ENCODE results near the gene ARRDC2. TPM values are rescaled to one million over a fixed set of nuclear protein-coding genes. Genes with fewer than 3 reads are reported as not detected.

ARRDC2 gene
- total and polyA plus RNA-seq, 4 donors, result 2.7 to 32.3 (median 6.5) TPM

DNA sequence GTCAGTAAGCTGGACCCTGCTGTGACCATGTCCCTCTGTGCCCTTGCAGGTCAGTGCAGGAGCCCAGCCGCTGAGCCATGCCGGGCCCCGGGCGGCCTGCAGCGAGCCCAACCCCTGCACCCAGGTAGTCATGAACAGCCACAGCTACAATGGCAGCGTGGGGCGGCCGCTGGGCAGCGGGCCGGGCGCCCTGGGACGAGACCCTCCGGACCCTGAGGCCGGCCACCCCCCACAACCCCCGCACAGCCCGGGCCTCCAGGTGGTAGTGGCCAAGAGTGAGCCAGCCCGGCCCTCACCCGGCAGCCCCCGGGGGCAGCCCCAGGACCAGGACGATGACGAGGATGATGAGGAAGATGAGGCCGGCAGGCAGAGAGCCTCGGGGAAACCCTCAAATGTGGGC lies 34.2 kb upstream of the ARRDC2 start:
- Histone ChIP-seq H3K27me3 (ENCODE audit: control insufficient read depth in 4 of 4, insufficient read depth in 4 of 4, low read length in 3 of 4) (peaks cover 0 to 2% (median 0%) of the 10 kb centered on the region in 4 donors), H3K9me3 (ENCODE audit: control insufficient read depth in 4 of 4, low read length in 3 of 4) (no peaks in the 10 kb centered on the region), H3K27ac (ENCODE audit: low read depth in 1 of 2, low read length in 2 of 2) (no peak overlapping the region), H3K4me3 (ENCODE audit: low read depth in 1 of 3, low read length in 3 of 3) (no peak overlapping the region), H3K4me1 (ENCODE audit: control insufficient read depth in 4 of 4, insufficient read depth in 4 of 4, low read length in 3 of 4) (no peaks in the 10 kb centered on the region), H3K36me3 (ENCODE audit: control insufficient read depth in 4 of 4, insufficient read depth in 3 of 4, low read depth in 1 of 4, low read length in 3 of 4) (no peaks in the 10 kb centered on the region), H3K9ac (ENCODE audit: low read depth in 1 of 2, low read length in 2 of 2) (no peak overlapping the region)
- WGBS, result 94% methylated on average over 23 of the region's 23 CpGs
- DNase-seq (ENCODE audit: low spot score), result no peak
- TF ChIP-seq RAD21 (IDR thresholded peaks at IDR 0.05) (no peak), TAF1 (conservative IDR thresholded peaks at IDR 0.05) (no peak), YY1 (IDR thresholded peaks at IDR 0.05) (no peak), EGR1 (IDR thresholded peaks at IDR 0.05; ENCODE audit: low read depth in 2 of 2) (no peak), HNF4G (IDR thresholded peaks at IDR 0.05) (no peak), SP1 (IDR thresholded peaks at IDR 0.05) (no peak), FOXA2 (IDR thresholded peaks at IDR 0.05) (no peak), FOXA1 (IDR thresholded peaks at IDR 0.05) (no peak), NR2F2 (IDR thresholded peaks at IDR 0.05) (no peak), JUND (IDR thresholded peaks at IDR 0.05) (no peak), ZBTB33 (IDR thresholded peaks at IDR 0.05) (no peak)
- TF ChIP-seq, protein P1, sequence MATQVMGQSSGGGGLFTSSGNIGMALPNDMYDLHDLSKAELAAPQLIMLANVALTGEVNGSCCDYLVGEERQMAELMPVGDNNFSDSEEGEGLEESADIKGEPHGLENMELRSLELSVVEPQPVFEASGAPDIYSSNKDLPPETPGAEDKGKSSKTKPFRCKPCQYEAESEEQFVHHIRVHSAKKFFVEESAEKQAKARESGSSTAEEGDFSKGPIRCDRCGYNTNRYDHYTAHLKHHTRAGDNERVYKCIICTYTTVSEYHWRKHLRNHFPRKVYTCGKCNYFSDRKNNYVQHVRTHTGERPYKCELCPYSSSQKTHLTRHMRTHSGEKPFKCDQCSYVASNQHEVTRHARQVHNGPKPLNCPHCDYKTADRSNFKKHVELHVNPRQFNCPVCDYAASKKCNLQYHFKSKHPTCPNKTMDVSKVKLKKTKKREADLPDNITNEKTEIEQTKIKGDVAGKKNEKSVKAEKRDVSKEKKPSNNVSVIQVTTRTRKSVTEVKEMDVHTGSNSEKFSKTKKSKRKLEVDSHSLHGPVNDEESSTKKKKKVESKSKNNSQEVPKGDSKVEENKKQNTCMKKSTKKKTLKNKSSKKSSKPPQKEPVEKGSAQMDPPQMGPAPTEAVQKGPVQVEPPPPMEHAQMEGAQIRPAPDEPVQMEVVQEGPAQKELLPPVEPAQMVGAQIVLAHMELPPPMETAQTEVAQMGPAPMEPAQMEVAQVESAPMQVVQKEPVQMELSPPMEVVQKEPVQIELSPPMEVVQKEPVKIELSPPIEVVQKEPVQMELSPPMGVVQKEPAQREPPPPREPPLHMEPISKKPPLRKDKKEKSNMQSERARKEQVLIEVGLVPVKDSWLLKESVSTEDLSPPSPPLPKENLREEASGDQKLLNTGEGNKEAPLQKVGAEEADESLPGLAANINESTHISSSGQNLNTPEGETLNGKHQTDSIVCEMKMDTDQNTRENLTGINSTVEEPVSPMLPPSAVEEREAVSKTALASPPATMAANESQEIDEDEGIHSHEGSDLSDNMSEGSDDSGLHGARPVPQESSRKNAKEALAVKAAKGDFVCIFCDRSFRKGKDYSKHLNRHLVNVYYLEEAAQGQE (IDR thresholded peaks at IDR 0.05), result no peak
- TF ChIP-seq, protein P2, sequence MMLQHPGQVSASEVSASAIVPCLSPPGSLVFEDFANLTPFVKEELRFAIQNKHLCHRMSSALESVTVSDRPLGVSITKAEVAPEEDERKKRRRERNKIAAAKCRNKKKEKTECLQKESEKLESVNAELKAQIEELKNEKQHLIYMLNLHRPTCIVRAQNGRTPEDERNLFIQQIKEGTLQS (IDR thresholded peaks at IDR 0.05), result no peak
- TF ChIP-seq, protein P3, sequence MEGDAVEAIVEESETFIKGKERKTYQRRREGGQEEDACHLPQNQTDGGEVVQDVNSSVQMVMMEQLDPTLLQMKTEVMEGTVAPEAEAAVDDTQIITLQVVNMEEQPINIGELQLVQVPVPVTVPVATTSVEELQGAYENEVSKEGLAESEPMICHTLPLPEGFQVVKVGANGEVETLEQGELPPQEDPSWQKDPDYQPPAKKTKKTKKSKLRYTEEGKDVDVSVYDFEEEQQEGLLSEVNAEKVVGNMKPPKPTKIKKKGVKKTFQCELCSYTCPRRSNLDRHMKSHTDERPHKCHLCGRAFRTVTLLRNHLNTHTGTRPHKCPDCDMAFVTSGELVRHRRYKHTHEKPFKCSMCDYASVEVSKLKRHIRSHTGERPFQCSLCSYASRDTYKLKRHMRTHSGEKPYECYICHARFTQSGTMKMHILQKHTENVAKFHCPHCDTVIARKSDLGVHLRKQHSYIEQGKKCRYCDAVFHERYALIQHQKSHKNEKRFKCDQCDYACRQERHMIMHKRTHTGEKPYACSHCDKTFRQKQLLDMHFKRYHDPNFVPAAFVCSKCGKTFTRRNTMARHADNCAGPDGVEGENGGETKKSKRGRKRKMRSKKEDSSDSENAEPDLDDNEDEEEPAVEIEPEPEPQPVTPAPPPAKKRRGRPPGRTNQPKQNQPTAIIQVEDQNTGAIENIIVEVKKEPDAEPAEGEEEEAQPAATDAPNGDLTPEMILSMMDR (IDR thresholded peaks at IDR 0.05; ENCODE audit: low read depth, low read length, missing input control), result no peak

DNA sequence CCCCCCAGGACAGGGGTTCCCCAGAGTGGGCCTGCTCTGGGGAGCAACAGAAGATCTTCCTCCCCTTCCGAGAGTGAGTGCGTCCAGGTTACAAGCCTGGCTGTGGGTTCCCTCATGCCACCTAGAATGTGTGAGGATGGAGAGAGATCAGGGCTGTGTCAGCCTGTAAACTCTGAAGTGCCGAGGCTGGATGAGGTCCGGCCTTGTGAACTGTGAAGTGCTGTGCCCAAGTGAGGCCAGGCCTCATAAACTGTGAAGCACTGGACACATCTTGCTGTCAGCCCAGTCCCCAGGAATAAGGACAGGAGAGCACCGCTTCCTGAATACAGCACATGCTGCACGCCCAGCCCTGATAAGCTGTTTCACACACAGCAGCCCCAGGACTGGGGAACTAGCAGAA lies 33.4 kb upstream of the ARRDC2 start:
- DNase-seq (ENCODE audit: low spot score), result no peak
- H3K4me1 ChIP-seq (ENCODE audit: control insufficient read depth in 4 of 4, insufficient read depth in 4 of 4, low read length in 3 of 4), result no peaks in the 10 kb centered on the region
- no peak for TF ChIP-seq HNF4G (IDR thresholded peaks at IDR 0.05)
- no peak for TF ChIP-seq TAF1 (conservative IDR thresholded peaks at IDR 0.05)
- no peak for TF ChIP-seq SP1 (IDR thresholded peaks at IDR 0.05)
- no peak for TF ChIP-seq RAD21 (IDR thresholded peaks at IDR 0.05)
- no peak for TF ChIP-seq JUND (IDR thresholded peaks at IDR 0.05)
- TF ChIP-seq NR2F2 (IDR thresholded peaks at IDR 0.05), result no peak
- no peak for TF ChIP-seq YY1 (IDR thresholded peaks at IDR 0.05)
- no peak for TF ChIP-seq ZBTB33 (IDR thresholded peaks at IDR 0.05)
- no peak for TF ChIP-seq FOXA2 (IDR thresholded peaks at IDR 0.05)
- no peaks in the 10 kb centered on the region for H3K9me3 ChIP-seq (ENCODE audit: control insufficient read depth in 4 of 4, low read length in 3 of 4)
- no peak overlapping the region for H3K9ac ChIP-seq (ENCODE audit: low read depth in 1 of 2, low read length in 2 of 2)
- peaks cover 0 to 2% (median 0%) of the 10 kb centered on the region in 4 donors for H3K27me3 ChIP-seq (ENCODE audit: control insufficient read depth in 4 of 4, insufficient read depth in 4 of 4, low read length in 3 of 4)
- H3K36me3 ChIP-seq (ENCODE audit: control insufficient read depth in 4 of 4, insufficient read depth in 3 of 4, low read depth in 1 of 4, low read length in 3 of 4), result no peaks in the 10 kb centered on the region
- no peak overlapping the region for H3K4me3 ChIP-seq (ENCODE audit: low read depth in 1 of 3, low read length in 3 of 3)
- H3K27ac ChIP-seq (ENCODE audit: low read depth in 1 of 2, low read length in 2 of 2), result no peak overlapping the region
- WGBS, result 93% methylated on average over 6 of the region's 6 CpGs
